Fibroblast of skin of left quadriceps (primary cell): Measurements from ENCODE around the gene CORO1A.
"Not testable (repeated sequence)": the region's sequence is repeated elsewhere in the genome, so short reads cannot be mapped to it uniquely, and the experiment has no call there.

Source experiments
- DNase-seq, 2 experiments: peaks; one replicate each; pipeline ENCODE4 v3.0.0-alpha.2; 2013; ENCODE audit warnings: low read depth in 2 of 2

Gene CORO1A

DNA sequence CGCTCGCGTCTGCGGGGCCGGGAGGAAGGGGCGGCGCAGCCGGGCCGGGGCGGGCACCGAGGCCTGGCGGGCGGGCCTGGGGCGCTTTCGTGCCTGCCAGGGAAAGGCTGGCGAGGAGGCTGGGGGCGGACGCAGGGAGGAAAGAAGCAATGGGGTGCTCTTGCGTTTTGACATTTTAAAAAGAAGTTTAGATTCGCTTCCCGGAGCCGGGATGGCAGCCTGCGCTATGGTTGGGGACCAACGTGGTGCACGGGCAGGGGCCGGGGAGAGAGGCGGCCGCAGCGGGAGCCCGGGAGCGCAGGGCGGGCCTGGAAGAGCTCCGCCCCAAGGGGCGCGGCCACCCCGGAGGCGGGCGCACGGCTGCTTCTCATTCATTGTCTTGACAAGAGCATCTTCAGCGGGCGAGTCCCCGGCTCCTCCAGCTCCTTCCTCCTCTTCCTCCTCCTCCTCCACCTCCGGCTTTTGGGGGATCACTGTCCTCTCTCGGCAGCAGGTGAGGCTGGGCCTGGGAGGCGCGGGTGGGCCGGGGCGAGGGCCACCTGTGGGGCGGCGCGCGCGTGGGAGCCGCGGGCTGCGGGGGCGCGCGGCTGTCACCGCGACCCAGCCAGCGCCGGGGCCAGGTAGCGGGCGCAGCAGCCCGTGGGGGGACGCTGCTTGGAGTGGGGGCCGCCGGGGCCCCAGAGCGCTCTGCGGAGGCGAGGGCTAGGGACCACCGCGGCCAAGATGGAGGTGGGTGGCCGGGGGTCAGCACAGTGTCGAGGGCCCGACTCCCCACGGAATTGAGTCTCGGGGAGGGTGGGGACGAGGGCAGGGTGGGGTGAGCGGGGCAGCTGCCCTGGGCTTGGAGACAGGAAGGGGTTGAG, at the start of gene CORO1A:
TSS of gene CORO1A (plus strand) at position 370 of the 863 bp plus-strand sequence. CDS start 1,608 bp downstream, outside the sequence.
- peak; percentile 34 to 37 for DNase-seq

DNA sequence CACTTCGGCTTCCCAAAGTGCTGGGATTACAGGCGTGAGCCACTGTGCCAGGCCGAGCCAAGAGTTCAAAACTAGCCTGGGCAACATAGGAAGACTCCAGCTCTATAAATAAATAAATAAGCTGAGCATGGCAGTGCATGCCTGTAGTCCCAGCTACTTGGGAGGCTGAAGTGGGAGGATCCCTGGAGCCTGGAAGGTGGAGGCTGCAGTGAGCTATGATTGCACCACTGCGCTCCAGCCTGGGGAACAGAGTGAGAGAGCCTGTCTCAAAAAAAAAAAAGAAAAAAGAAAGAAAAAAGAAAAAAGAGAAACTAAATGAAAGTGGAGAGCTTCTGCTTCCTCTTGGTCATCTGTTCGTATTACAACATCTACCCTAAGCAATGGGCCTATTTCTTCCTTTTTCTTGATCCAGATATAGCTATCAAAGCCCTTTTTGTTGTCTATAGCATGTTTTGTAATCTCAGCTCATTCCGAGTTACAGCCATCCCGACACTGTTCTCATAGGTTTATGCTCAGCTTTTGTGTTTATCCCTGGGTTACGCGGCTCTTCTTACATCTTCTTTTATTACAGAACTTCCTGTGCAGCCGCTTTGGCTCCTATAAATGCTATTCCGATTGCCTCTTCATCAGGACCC, 46.3 kb upstream of the CORO1A start:
- no peak for DNase-seq

DNA sequence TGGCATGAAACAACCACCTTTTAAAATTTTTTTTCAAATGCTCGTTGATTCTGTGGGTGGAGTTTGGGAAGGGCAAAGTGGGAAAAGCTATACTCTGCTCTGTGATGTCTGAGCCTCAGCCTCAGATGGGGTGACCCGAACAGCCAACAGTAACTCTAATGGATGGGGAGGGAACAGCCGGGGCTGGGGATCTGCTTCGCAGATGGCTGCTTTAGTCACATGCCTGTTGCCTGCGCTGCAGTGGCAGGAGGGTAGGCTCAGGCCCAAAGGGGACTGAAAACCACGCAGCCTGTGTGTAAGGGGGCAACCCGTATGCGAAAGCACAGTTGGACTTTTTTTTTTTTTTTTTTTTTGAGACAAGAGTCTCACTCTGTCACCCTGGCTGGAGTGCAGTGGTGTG, 45.5 kb upstream of the CORO1A start:
- no peak for DNase-seq

DNA sequence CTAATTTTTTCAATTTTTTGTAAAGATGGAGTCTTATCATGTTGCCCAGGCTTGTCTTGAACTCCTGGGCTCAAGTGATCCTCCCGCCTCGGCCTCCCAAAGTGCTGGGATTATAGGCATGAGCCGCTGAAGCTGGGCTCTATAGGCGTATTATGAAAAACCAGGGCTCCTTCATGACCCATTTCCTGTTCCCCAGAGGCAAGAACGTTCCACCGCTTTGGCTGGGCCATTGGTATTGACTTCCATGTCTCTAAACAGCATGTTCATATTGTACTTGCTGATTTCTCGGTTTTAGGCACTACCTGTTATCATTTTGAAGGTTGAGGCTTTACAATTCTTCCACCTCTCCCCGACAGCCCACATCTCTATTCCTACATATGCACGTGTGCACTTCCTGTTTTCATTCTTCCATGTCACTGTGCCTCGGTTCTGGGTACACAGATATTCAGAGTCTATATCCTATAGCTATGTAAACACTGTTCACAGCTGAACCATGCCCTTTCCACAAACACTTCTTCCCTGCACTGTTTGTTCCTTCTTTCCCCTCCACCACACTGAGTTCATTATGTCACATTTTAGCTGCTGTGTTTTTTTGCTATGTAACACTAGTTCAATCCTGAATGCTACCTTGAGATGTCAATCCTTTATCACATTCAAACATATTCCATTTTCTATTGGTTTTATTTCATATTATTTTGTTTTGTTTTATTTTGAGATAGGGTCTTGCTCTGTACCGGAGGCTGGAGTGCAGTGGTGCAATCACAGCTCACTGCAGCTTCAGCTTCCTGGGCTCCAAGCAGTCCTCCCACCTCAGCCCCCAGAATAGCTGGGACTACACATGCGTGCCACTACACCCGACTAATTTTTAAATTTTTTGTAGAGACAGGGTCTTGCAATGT, 43.6 kb upstream of the CORO1A start:
- no peak for DNase-seq

DNA sequence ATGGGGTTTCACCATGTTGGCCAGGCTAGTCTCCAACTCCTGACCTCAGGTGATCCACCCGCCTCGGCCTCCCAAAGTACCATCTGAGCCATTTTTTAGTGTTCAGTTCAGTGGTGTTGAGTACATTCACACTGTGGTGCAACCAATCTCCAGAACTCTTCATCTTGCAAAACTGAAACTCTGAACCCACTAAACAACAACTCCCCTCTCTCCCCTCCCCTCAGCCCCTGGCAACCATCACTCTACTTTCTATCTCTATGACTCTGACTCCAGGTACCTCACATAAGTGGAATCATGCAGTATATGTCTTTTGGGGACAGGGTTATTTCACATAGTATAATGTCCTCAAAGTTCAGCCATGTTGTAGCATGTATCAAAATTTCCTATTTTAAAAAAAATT, 41.7 kb upstream of the CORO1A start:
- no peak for DNase-seq

DNA sequence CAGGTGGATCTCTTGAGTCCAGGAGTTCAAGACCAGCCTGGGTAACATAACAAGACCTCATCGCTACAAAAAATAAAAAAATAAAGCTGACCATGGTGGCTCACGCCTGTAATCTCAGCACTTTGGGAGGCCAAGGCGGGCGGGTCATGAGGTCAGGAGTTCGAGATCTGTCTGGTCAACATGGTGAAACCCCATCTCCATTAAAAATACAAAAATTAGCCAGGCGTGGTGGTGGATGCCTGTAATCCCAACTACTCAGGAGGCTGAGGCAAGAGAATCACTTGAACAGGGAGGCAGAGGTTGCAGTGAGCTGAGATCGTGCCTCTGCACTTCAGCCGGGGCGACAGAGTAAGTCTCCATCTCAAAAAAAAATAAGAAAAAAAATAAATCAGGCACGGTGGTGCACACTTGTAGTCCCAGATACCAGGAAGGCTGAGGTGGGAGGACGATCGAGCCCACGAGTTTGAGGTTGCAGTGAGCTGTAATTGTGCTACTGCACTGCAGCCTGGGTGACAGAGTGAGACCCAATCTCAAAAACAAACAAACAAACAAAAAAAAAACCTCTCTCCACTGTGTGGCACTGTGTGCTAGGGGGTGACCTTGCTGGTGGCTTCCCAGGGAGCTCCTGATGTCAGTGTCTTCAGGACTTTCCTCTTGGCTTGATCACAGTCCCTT, 40.6 kb upstream of the CORO1A start:
- DNase-seq, result no peak

DNA sequence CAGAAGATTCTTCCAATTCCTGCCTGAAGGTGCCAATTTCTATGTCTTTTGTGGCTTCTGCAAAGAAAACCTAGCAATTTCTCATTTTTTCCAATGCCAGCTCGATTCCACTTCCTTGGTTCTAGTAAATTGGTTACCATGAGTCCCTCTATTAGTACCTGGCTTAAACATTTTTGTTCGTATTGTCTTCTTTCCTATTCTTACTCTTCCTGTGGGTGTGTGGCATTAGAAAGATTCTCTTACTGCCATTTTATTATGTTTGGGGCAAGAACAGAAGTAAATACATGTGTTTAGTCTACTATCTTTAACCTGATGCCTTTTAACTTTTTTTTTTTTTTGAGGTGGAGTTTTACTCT, 40.1 kb upstream of the CORO1A start:
- DNase-seq, result no peak

DNA sequence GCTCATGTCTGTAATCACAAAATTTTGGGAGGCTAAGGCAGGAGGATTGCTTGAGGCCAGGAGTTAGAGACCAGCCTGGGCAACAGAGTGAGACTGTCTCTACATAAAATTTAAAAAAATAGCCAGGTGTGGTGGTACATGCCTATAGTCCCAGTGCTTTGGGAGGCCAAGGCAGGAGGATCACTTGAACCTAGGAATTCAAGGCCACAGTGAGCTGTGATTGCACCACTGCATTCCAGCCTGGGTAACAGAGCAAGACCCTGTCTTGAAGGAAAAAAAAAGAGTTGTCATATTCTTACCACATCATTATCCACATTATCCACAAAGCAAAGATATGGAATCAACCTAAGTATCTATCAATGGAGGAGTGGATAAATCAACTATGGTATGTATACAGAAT, 39.4 kb upstream of the CORO1A start:
- DNase-seq, result no peak

DNA sequence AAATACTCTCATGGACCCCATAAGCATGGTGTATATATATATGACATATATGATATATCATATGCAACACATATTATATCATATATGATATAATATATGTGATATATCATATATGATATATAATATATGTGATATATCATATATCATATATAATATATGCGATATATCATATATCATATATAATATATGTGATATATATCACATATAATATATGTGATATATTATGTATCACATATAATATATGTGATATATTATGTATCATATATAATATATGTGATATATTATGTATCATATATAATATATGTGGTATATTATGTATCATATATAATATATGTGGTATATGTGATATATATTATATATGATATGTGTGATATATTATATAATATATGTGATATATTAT, 38.5 kb upstream of the CORO1A start:
- DNase-seq, result no peak

DNA sequence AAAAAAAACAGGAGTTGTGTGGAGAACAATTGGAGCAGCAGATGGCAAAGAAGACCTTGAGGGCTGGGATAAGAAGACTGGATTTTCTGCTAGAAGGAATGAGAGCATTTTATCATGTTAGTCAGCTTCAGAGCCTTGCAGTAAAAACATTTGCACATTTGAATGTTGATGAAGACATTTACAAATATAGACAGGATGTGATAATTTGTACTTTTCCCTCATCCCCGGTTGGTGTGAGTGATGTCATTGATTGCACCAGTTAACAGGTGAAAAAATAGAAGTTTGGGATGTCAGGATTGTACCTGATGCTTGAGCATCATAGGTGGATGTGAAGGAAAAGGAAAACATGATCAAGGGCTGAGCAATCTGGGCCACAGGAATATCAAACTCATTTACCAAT, 37.7 kb upstream of the CORO1A start:
- DNase-seq, result no peak

DNA sequence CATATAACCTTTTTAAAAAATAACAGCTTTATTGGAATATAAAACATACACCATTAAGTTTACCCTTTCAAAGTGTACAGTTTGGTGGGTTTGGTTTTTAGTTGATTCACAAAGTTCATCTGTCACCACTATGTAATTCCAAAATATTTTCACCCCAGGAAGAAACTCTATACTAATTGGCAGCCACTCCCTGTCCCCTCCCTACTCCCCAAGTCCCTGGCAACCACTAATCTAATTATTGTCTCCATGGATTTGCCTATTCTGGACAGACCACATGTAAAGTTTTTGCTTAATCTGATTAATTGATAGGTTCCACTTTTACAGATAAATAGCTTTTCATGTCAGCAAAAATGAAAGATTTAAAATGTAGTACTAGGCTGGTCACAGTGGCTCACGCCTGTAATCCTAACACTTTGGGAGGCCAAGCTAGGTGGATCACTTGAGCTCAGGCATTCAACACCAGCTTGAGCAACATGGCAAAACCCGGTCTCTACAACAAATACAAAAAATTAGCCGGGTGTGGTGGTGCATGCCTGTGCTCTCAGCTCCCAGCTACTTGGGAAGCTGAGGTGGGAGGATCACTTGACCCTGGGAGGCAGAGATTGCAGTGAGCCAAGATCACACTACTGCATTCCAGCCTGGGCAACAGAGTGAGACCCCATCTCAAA, 35.4 kb upstream of the CORO1A start:
- DNase-seq, result no peak

DNA sequence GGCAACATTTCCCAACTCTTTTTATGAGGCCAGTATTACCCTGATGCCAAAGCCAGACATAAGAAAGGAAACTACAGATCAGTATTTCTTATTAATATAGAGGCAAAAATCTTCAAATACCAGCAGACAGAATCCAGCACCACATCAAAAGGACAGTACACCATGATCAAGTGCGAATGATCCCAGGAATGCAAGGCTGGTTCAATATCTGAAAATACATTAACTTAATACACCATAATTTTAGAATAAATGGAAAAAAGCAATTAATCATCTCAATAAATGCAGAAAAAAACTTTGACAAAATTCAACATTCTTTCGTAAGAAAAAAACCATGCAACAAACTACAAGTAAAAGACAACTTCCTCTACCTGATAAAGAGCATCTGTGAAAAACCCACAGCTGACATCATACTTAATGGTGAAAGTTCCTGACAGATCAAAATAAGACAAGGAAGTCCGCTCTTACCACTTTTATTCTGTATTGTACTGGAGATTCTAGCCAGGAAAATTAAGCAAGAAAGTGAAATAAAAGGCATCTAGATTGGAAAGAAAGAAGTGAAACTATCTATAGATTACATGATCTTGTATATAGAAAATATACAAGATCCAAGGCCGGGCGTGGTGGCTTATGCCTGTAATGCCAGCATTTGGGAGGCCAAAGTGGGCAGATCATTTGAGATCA, 34.0 kb upstream of the CORO1A start:
- no peak for DNase-seq

DNA sequence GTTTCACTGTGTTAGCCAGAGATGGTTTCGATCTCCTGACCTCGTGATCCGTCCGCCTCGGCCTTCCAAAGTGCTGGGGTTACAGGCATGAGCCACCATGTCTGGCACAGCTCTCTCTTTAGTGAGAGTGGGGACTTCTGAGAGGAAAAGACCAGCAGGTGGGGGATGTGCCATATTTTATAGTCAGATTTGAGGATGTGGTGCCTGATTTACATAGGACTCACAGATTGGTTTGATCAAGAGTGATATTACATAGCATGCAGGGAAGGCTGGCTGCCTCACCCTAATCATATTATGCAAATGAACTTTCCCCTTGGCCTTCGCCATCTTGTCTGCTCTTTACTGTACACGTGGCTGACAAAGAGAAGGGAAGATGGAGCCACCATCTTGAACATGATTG, 32.3 kb upstream of the CORO1A start:
- DNase-seq, result no peak

DNA sequence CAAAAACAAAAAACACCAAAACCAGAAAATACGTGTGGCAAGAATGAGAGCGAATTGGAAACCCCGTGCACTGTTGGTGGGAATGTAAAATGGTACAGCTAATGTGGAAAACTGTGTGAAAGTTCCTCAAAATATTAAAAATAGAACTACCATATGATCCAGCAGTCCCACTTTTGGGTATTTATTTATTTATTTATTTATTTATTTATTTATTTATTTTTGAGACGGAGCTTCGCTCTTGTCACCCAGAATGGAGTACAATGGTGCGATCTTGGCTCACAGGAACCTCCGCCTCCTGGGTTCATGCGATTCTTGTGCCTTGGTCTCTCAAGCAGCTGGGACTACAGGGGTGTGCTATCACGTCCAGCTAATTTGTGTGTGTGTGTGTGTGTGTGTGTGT, 30.9 kb upstream of the CORO1A start:
- DNase-seq, result no peak

DNA sequence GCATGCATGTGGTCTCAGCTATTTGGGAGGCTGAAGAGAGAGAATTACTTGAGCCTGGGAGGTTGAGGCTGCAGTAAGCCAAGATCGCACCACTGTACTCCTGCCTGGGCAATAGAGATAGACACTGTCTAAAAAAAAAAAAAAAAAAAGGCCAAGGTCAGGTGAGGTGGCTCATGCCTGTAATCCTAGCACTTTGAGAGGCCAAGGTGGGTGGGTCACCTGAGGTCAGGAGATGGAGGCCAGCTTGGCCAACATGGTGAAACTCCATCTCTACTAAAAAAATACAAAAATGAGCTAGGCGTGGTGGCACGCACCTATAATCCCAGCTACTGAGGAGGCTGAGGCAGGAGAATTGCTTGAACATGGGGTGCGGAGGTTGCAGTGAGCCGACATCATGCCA, 28.2 kb upstream of the CORO1A start:
- no peak for DNase-seq

DNA sequence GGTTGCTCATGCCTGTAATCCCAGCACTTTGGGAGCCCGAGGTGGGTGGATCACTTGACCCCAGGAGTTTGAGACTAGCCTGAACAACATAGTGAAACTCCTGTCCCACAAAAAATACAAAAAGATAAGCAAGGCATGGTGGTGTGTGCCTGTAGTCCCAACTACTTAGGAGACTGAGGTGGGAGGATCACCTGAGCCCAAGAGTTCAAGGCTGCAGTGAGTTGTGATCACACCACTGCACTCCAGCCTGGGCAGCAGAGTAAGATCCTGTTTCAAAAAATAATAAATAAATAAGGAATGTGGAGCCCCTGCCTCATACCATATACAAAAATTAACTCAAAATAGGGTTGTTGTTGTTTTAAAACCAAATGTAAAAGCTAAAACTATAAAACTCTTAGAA, 26.2 kb upstream of the CORO1A start:
- no peak for DNase-seq

DNA sequence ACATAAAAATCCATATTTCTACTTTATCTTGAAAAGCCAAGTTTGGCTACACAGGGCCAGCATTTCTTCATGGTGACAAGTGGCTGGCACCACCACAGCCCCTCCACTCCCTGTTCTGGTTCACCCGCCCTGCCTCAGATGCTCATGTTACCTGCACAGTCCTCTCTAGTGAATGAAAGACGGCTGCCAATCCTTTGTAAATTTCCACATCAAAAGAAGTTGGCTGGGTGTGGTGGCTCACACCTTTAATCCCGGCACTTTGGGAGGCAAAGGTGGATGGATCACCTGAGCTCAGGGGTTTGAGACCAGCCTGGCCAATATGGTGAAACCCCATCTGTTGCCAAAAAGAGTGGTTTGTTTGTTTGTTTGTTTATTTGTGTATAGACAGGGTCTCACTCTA, 19.9 kb upstream of the CORO1A start:
- no peak for DNase-seq

DNA sequence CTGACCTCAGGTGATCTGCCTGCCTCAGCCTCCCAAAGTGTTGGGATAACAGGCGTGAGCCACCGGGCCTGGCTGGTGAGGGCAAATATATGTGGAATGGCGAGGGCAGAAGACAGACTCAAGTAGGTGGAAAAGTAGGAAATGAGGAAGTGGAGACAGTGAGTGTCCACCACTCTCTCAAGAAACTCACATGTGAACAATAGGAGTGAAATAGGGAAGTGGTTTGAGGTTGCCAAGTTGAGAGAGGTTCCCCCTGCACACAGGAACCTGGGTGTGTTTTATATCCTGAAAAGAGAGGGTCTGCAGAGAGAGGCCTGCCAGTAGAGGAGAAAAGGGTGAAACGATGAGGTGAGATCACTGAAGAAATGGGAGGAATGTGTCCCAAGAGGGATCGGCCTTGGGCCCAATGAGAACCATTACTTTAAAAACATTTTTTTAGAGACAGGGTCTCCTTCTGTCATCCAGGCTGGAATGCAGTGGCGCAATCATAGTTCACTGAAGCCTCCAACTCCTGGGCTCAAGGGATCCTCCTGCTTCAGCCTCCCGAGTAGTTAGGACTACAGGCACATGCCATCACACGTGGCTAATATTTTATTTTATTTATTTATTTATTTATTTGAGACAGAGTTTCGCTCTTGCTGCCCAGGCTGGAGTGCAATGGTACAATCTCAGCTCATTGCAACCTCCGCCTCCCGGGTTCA, 17.1 kb upstream of the CORO1A start:
- no peak for DNase-seq

DNA sequence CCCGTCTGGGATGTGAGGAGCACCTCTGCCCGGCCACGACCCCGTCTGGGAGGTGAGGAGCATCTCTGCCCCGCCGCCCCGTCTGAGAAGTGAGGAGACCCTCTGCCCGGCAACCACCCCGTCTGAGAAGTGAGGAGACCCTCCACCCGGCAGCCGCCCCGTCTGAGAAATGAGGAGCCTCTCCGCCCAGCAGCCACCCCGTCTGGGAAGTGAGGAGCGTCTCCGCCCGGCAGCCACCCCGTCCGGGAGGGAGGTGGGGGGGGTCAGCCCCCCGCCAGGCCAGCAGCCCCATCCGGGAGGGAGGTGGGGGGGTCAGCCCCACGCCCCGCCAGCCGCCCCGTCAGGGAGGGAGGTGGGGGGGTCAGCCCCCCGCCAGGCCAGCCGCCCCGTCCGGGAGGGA, 14.7 kb upstream of the CORO1A start:
- DNase-seq, result not testable (repeated sequence)

DNA sequence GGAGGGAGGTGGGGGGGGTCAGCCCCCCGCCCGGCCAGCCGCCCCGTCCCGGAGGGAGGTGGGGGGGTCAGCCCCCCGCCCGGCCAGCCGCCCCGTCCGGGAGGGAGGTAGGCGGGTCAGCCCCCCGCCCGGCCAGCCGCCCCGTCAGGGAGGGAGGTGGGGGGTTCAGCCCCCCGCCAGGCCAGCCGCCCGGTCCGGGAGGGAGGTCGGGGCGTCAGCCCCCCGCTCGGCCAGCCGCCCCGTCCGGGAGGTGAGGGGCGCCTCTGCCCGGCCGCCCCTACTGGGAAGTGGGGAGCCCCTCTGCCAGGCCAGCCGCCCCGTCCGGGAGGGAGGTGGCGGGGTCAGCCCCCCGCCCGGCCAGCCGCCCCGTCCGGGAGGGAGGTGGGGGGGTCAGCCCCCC, 14.0 kb upstream of the CORO1A start:
- DNase-seq, result not testable (repeated sequence)
